ENCODE measurements around the gene KDM2B. TPM values are rescaled to one million over a fixed set of nuclear protein-coding genes. Genes with fewer than 3 reads are reported as not detected.

The KDM2B gene
- total and polyA plus RNA-seq, 2 of the 8 experiments (the other 6 are each of a cell fraction or from before 2014, with no cell fraction given) = 111 to 162 TPM

GRCh38 chr12:121534495-121535148, 46.2 kb downstream of the KDM2B start (continued):
- peak in 1 of 2 experiments; percentile 91; a peak in 2 of 4 replicates for TF ChIP-seq SIN3A (conservative IDR thresholded peaks at IDR 0.05 in 1 of 2, IDR thresholded peaks at IDR 0.05 in 1 of 2; ENCODE audit: low read depth in 1 of 2, low read length in 2 of 2)
- no peak for TF ChIP-seq TAF1 (IDR thresholded peaks at IDR 0.05; ENCODE audit: low read depth, low read length)
- TF ChIP-seq SP1 (IDR thresholded peaks at IDR 0.05; ENCODE audit: low read depth, low read length) = peak; percentile 78
- peak; percentile 77; the same call in 1 of the 2 replicates for TF ChIP-seq POU5F1 (IDR thresholded peaks at IDR 0.05; ENCODE audit: low read depth, low read length)
- peak in 1 of 2 experiments; percentile 51; a peak in 1 of 3 replicates for TF ChIP-seq EP300 (IDR thresholded peaks at IDR 0.05; ENCODE audit: borderline replicate concordance in 1 of 2, low read depth in 2 of 2, low read length in 2 of 2)
- TF ChIP-seq CREB1 (IDR thresholded peaks at IDR 0.05) = 0 out of 2 replicates have a peak, but pooled peaks have one; percentile 14
- 0 out of 2 replicates have a peak, but pooled peaks have one; percentile 34 for TF ChIP-seq MAFK (IDR thresholded peaks at IDR 0.05; ENCODE audit: low read depth, low read length)
- TF ChIP-seq POLR2AphosphoS5 (IDR thresholded peaks at IDR 0.05; ENCODE audit: low read depth, low read length) = peak; percentile 87
